Endothelial cell of umbilical vein (primary cell): ENCODE results near the gene EIF4E. TPM values are rescaled to one million over a fixed set of nuclear protein-coding genes. Genes with fewer than 3 reads are reported as not detected.

Experiments
- BruUV-seq: library from RNA; stranded (reverse); fragments of 400-500 nt; replicated peaks from 2 replicates; lab custom pipeline; 2021; lab: Mats Ljungman, UMichigan
- CTCF ChIA-PET: fragments of 300-600, 350-600 bp; sonication (Branson Sonifier 250); formaldehyde crosslinking; loops from one replicate; lab custom pipeline; 2021; ENCODE audit warnings: antibody characterized with exemption, inconsistent platforms; lab: Charles Lee
- POLR2A ChIA-PET: fragments of 300-600, 350-600 bp; sonication (Branson Sonifier 250); formaldehyde crosslinking; loops from one replicate; lab custom pipeline; 2021; ENCODE audit warnings: antibody characterized with exemption, inconsistent platforms; lab: Charles Lee
- DNase-seq: peaks from one replicate; pipeline ENCODE4 v3.0.0-alpha.2; 2011; ENCODE audit warnings: low read depth, low spot score
- FAIRE-seq: peaks from 2 replicates; lab custom pipeline; 2011; peaks lifted over from hg19 to GRCh38; lab: Jason Lieb, UNC
- H2AFZ ChIP-seq: 2 replicates; pipeline ENCODE4 v1.6.0; 2012; ENCODE audit warnings: low read depth, low read length, control low read depth, inconsistent platforms
- H3K27ac ChIP-seq: 2 replicates; pipeline ENCODE4 v1.5.1; 2011; ENCODE audit warnings: low read depth, mild to moderate bottlenecking, control low read depth, low read length, moderate library complexity; ENCODE audit not compliant: insufficient read depth
- H3K27me3 ChIP-seq, 2 experiments: 2 replicates each; pipeline versions ENCODE4 v1.6.0 to v1.6.1; 2011; ENCODE audit warnings: low read length in 2 of 2, mixed read lengths in 1 of 2; ENCODE audit not compliant: control insufficient read depth in 2 of 2, insufficient read depth in 2 of 2
- H3K36me3 ChIP-seq, 2 experiments: 2 replicates in 1 of 2; 3 replicates in 1 of 2; pipeline ENCODE4 v1.5.1; 2011; ENCODE audit warnings: low read length in 2 of 2, mild to moderate bottlenecking in 1 of 2, moderate library complexity in 1 of 2; ENCODE audit not compliant: control insufficient read depth in 2 of 2, insufficient read depth in 2 of 2; ENCODE audit errors: extremely low read depth in 1 of 2
- H3K4me1 ChIP-seq: 3 replicates; pipeline ENCODE4 v1.5.1; 2011; ENCODE audit warnings: mild to moderate bottlenecking, low read length; ENCODE audit not compliant: control insufficient read depth, insufficient read depth; ENCODE audit errors: extremely low read depth
- H3K4me2 ChIP-seq: 2 replicates; pipeline ENCODE4 v1.6.1; 2011; ENCODE audit warnings: low read length, control low read depth, mixed read lengths; ENCODE audit not compliant: insufficient read depth
- H3K4me3 ChIP-seq, 3 experiments: fragments of 200-600 bp in 1 of 3; sonication (generic), shearing (Covaris generic) in 1 of 3; replicated peaks in 1 of 3; 2 replicates each; pipeline ENCODE4 v1.5.1; 2011 to 2016; ENCODE audit warnings: control low read depth in 3 of 3, low read length in 3 of 3, mild to moderate bottlenecking in 2 of 3, inconsistent platforms in 1 of 3, low read depth in 1 of 3, moderate library complexity in 1 of 3; ENCODE audit not compliant: insufficient read depth in 1 of 3
- H3K79me2 ChIP-seq: 2 replicates; pipeline ENCODE4 v1.6.0; 2012; ENCODE audit warnings: low read length, inconsistent platforms; ENCODE audit not compliant: control insufficient read depth, insufficient read depth
- H3K9ac ChIP-seq: replicated peaks from 2 replicates; pipeline ENCODE3; 2011; ENCODE audit warnings: low read length, control low read depth; ENCODE audit not compliant: insufficient read depth; ENCODE audit errors: extremely low read depth
- H3K9me1 ChIP-seq: replicated peaks from 3 replicates; pipeline ENCODE4 v1.6.0; 2011; ENCODE audit warnings: mild to moderate bottlenecking, low read length; ENCODE audit not compliant: control insufficient read depth, insufficient read depth; ENCODE audit errors: extremely low read depth
- H3K9me3 ChIP-seq: replicated peaks from 2 replicates; pipeline ENCODE4 v1.5.1; 2012; ENCODE audit warnings: low read length, inconsistent platforms; ENCODE audit not compliant: control insufficient read depth, insufficient read depth
- H4K20me1 ChIP-seq: replicated peaks from 2 replicates; pipeline ENCODE3; 2011; ENCODE audit warnings: mild to moderate bottlenecking, low read length; ENCODE audit not compliant: control insufficient read depth, insufficient read depth; ENCODE audit errors: extremely low read depth
- EZH2 ChIP-seq: IDR thresholded peaks from 2 replicates; pipeline ENCODE4 v1.6.1; 2012; ENCODE audit warnings: borderline replicate concordance, low read depth, mild to moderate bottlenecking, moderate library complexity, low read length, inconsistent platforms; ENCODE audit not compliant: severe bottlenecking
- FOS ChIP-seq: IDR thresholded peaks from 2 replicates; pipeline ENCODE4 v1.6.1; 2011; ENCODE audit warnings: mild to moderate bottlenecking, low read length, moderate library complexity, borderline replicate concordance; ENCODE audit not compliant: insufficient read depth
- JUN ChIP-seq: IDR thresholded peaks from 2 replicates; pipeline ENCODE4 v1.6.1; 2011; ENCODE audit warnings: borderline replicate concordance, low read depth; ENCODE audit not compliant: insufficient read length, insufficient read depth
- POLR2A ChIP-seq: IDR thresholded peaks from 2 replicates; pipeline ENCODE4 v1.6.1; 2012; ENCODE audit warnings: low read depth, mild to moderate bottlenecking, control low read depth, low read length
- dilution Hi-C: fragments of 300-500 bp; cut with MboI; formaldehyde crosslinking; loops from one replicate; pipeline ENCODE4 v1.15.0; 2019; ENCODE audit warnings: low sequenced_read_pairs; ENCODE audit not compliant: extremely low pct_ligation_motif_present
- intact Hi-C: fragments of 100-400 bp; cut with micrococcal nuclease; formaldehyde crosslinking; loops from one replicate; pipeline ENCODE4 v1.10.0; 2022
- polyA plus RNA-seq, 4 experiments: library from polyadenylated mRNA; depleted of rRNA in 3 of 4; stranded (reverse) in 3 of 4; unstranded in 1 of 4; fragments of >200 nt; gene quantifications; 2 replicates each; pipeline versions ENCODE4 v1.2.1 to v1.2.3, GENCODE V29; 2011 to 2012; ENCODE audit warnings: missing spikeins in 1 of 4
- total RNA-seq: library from RNA; stranded (reverse); gene quantifications from 2 replicates; pipeline ENCODE4 v1.2.3, GENCODE V29; 2021
- TF ChIP-seq, protein P1 (sequence below): IDR thresholded peaks from 2 replicates; pipeline ENCODE4 v1.6.1; 2011; ENCODE audit not compliant: insufficient read depth, insufficient read length

EIF4E gene
- total and polyA plus RNA-seq, 2 donors (not counting 3 experiments of a cell fraction or from before 2014, with no cell fraction given): 40.3 to 107 TPM

DNA sequence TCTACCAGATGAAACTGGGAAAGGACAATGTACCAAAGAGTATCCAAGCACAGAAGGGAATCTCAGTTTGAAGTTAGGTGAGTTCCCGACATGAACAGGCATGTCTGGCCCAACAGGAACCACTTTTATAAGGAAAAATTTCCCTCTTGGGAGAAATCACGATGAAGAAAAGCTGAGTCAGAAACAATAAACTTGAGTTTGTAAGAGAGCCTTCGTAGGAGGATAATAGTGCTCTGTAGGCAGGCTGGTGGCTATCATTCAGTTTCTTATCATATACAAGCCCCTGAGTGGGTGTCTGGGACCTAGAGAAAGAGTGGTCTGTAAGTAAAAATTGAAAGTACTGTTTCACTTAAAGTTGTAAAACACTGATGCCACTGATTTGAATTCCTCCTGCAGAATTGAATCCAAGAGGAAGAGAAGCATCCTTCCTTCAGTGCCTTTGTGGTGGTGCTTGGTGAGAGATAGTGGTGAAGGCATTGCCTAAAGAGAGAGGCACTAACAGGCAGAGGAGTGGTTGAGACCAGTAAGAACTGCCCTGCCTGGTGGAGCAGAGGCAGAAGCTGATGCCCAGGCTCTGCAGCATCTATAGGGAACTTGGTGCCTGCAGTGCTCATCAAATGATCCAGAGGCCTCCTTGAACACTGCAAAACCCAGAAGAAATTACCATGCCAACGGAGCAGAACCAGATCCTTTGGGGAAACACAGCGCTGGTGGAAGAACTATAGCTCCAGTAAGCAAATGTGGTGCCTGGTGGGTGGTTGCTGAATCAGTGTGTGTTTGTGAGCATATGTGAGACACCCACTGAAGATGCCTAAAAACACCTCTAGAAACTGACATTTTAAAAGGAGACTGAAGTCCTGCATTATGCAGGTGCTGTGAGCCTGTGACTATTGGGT, 34.9 kb upstream of the EIF4E start:
- Histone ChIP-seq H3K79me2 (no peaks in the 10 kb centered on the region), H3K4me3 (no peak overlapping the region), H3K27me3 (peaks cover 2 to 5% of the 10 kb centered on the region in 2 experiments), H2AFZ (no peak overlapping the region), H3K9ac (no peak overlapping the region), H3K27ac (no peak overlapping the region), H3K4me1 (no peaks in the 10 kb centered on the region), H3K36me3 (no peaks in the 10 kb centered on the region), H3K9me1 (no peaks in the 10 kb centered on the region), H4K20me1 (no peaks in the 10 kb centered on the region), H3K9me3 (no peaks in the 10 kb centered on the region), H3K4me2 (no peak overlapping the region)
- FAIRE-seq: no peak
- no peak for DNase-seq
- ChIA-PET POLR2A (no interaction called here), CTCF (interaction anchor here (0.6 to 1.5 kb wide), 2 partner anchors 19 to 31 kb away, joined by 4 to 5 read pairs; partner anchors contain the start of gene METAP1)
- TF ChIP-seq FOS (no peak), JUN (no peak), EZH2 (no peak), POLR2A (no peak)
- TF ChIP-seq, protein P1, sequence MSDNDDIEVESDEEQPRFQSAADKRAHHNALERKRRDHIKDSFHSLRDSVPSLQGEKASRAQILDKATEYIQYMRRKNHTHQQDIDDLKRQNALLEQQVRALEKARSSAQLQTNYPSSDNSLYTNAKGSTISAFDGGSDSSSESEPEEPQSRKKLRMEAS: no peak
- dilution Hi-C loops (no loop called here), intact Hi-C loops (no loop called here)
- BruUV-seq: no TSS peak

DNA sequence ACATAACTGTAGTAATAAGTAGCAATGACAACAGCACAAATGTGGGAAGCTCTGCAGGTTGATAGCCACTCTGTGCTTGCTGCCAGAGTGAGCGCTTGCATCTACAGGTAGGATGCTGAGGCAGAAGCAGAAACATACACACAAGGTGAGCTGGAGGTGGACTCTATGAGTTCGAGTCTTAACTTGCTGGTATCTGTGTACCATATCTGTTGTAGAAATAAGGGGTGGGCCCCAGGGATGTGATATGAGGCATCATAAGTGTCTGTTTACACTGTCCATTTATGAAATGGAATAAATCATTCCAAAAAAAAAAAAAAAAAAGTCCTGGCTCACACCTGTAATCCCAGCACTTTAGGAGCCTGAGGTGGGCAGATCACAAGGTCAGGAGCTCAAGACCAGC, 32.8 kb upstream of the EIF4E start:
- CTCF ChIA-PET: interaction anchor here (1.5 kb wide), 1 partner anchor 33 kb away, joined by 5 read pairs; the partner anchor contains the start of gene METAP1
- H3K4me2 ChIP-seq: no peak overlapping the region
- H3K27me3 ChIP-seq: peaks cover 2% of the 10 kb centered on the region in 2 experiments
- FAIRE-seq: no peak
- no peak overlapping the region for H2AFZ ChIP-seq
- no peaks in the 10 kb centered on the region for H3K79me2 ChIP-seq
- H3K9me1 ChIP-seq: no peaks in the 10 kb centered on the region
- no peak for TF ChIP-seq FOS
- TF ChIP-seq, protein P1: no peak
- no peak for TF ChIP-seq EZH2
- intact Hi-C loops: no loop called here
- H3K4me3 ChIP-seq: no peak overlapping the region
- dilution Hi-C loops: no loop called here
- POLR2A ChIA-PET: interaction anchor here (0.7 kb wide), 1 partner anchor 8 kb away, joined by 4 read pairs; no protein-coding TSS in a partner anchor
- H3K9me3 ChIP-seq: no peaks in the 10 kb centered on the region
- DNase-seq: no peak
- no peaks in the 10 kb centered on the region for H4K20me1 ChIP-seq
- H3K9ac ChIP-seq: no peak overlapping the region
- H3K27ac ChIP-seq: no peak overlapping the region
- BruUV-seq: no TSS peak
- H3K36me3 ChIP-seq: no peaks in the 10 kb centered on the region
- H3K4me1 ChIP-seq: no peaks in the 10 kb centered on the region
